Subcutaneous adipose tissue (tissue), 4 donors: ENCODE data around the gene SLCO2A1. TPM values are rescaled to one million over a fixed set of nuclear protein-coding genes. Genes with fewer than 3 reads are reported as not detected.

Experiments
- CTCF ChIP-seq: fragments of 450-650 bp; IDR thresholded peaks from one replicate; pipeline ENCODE4 v1.5.1; 2016; ENCODE audit warnings: low read depth, mild to moderate bottlenecking, control low read depth, antibody characterized with exemption, moderate library complexity
- total RNA-seq, 4 donors: library from RNA; depleted of rRNA; stranded (reverse); fragments of >200 nt; gene quantifications; one replicate each; pipeline ENCODE4 v1.1.0, GENCODE V29; 2016

The SLCO2A1 gene
- total RNA-seq, 4 donors from 2014 or later, result 2.4 to 7.2 (median 3.1) TPM

GRCh38 chr3:134038716-134039115 lies 9.0 kb upstream of the SLCO2A1 start:
- TF ChIP-seq CTCF, result no peak

- TF ChIP-seq CTCF, result no peak
Measured at GRCh38 chr3:134038071-134038491, 8.4 kb upstream of the SLCO2A1 start.

- TF ChIP-seq CTCF, result no peak
Measured at GRCh38 chr3:134037168-134037567, 7.4 kb upstream of the SLCO2A1 start.

- TF ChIP-seq CTCF, result no peak
Measured at GRCh38 chr3:134036291-134036690, 6.6 kb upstream of the SLCO2A1 start.

GRCh38 chr3:134035836-134036235 lies 6.1 kb upstream of the SLCO2A1 start:
- no peak for TF ChIP-seq CTCF

DNA sequence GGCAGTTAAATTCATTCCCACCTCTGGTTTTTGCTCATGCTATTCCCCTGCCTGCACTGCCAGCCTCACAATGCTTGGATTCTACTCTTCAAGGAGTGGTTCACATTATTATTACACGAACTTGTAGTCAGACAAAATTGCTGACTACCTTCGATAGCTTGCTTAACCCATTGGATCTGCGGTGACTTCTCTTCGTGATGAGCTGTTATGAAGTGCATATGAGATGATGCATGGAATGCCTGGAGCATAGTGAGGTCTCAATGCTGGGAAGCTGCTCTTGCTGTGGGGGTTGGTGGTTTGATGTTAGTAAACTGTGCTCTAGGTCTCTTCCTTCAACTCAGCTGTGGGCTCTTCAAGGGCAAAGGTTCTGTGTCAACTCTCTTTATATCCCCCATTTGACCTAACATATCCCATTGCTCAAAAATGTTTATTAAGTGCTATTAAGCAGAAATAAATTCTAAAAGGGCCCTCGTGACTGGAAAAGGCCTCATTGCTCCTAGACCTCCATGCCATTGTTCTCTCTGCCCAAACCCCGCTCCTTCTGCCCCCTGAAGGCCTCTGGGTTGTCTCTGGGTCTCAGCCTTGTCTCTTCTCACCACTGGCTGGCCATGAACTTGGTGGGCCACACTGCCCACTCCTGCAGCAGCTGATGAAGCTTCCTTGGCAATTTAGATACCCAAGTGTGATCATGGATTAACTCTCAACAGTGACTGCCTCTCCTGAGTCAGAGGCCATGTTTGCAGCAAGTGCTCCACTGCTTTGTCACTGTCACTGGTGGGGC lies 4.5 kb upstream of the SLCO2A1 start:
- no peak for TF ChIP-seq CTCF

DNA sequence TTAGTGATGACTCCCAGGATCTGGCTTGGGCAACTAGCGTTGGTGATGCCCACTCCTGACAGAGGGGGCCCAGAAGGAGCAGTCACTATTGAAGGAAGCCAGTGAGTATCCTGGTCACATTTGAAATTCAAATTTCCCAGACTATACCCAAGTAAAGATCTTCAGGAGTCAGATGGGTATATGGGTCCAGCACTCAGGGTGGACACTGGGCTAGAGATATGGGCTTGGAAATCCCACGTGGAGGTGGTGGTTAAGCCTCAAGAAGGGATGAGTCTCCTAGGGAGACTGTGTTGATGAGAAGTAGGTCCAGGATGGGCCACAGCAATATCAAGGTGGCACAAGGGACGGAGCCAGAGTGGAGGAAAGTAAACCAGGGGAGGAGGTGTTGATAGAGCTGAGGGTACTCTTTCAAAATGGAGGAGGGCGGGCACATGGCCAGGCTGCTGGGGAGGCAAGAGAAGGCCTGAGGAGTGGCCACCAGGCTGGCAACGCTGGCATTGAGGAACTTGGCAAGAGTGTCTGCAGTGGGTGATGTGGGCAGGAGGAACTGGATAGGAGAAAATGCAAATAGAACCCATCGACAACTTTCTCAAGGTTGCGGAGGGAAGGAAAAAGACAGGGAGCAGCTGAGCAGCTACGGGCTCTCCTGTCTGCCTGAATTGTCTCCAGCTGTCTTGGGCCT lies 3.7 kb upstream of the SLCO2A1 start:
- no peak for TF ChIP-seq CTCF
